RWPE2 (cell line): ENCODE measurements around the gene TAOK1.

ENCODE experiments used
- ATAC-seq: fragments of 200-7000 bp; cut with Tn5 transposase; 3 replicates; pipeline ENCODE4 v1.9.1; 2021; ENCODE audit warnings: low read depth
- DNase-seq: peaks from one replicate; pipeline ENCODE4 v3.0.0-alpha.2; 2020; ENCODE audit warnings: low spot score
- H3K27ac ChIP-seq: fragments of 450-650 bp; 2 replicates; pipeline ENCODE4 v1.5.1; 2017; ENCODE audit warnings: mild to moderate bottlenecking; ENCODE audit not compliant: poor library complexity, severe bottlenecking
- H3K27me3 ChIP-seq: fragments of 250-450 bp; sonication (Bioruptor Pico); 2 replicates; pipeline ENCODE4 v1.5.1; 2021; ENCODE audit warnings: mild to moderate bottlenecking, moderate library complexity; ENCODE audit not compliant: insufficient read depth, poor library complexity, severe bottlenecking
- H3K36me3 ChIP-seq: fragments of 250-450 bp; sonication (Bioruptor Pico); 2 replicates; pipeline ENCODE4 v1.5.1; 2020; ENCODE audit warnings: low read depth, mild to moderate bottlenecking, moderate library complexity
- H3K4me1 ChIP-seq: fragments of 250-450 bp; sonication (Bioruptor Pico); 2 replicates; pipeline ENCODE4 v1.5.1; 2021; ENCODE audit warnings: mild to moderate bottlenecking, moderate library complexity; ENCODE audit not compliant: insufficient read depth, poor library complexity, severe bottlenecking
- H3K4me3 ChIP-seq: fragments of 250-450 bp; sonication (Bioruptor Pico); 2 replicates; pipeline ENCODE4 v1.5.1; 2021; ENCODE audit warnings: mild to moderate bottlenecking, moderate library complexity; ENCODE audit not compliant: severe bottlenecking
- H3K9me3 ChIP-seq: fragments of 250-450 bp; sonication (Bioruptor Pico); 2 replicates; pipeline ENCODE4 v1.5.1; 2021; ENCODE audit warnings: mild to moderate bottlenecking, moderate library complexity; ENCODE audit not compliant: severe bottlenecking
- CTCF ChIP-seq: fragments of 450-650 bp; IDR thresholded peaks from one replicate; pipeline ENCODE4 v1.5.1; 2017; ENCODE audit warnings: mild to moderate bottlenecking, moderate library complexity; ENCODE audit not compliant: poor library complexity, severe bottlenecking

Gene TAOK1

GRCh38 chr17:29561554-29562517 lies 171.7 kb downstream of the TAOK1 start:
- Histone ChIP-seq H3K9me3 (no peaks in the 10 kb centered on the region), H3K4me1 (no peaks in the 10 kb centered on the region), H3K27me3 (no peaks in the 10 kb centered on the region), H3K27ac (no peak overlapping the region), H3K4me3 (no peak overlapping the region), H3K36me3 (no peaks in the 10 kb centered on the region)
- DNase-seq = no peak
- no peak for TF ChIP-seq CTCF
- ATAC-seq = no peak

GRCh38 chr17:29562615-29563014 lies 172.5 kb downstream of the TAOK1 start:
- no peaks in the 10 kb centered on the region for H3K4me1 ChIP-seq
- no peaks in the 10 kb centered on the region for H3K27me3 ChIP-seq
- no peak overlapping the region for H3K27ac ChIP-seq
- ATAC-seq = no peak
- no peaks in the 10 kb centered on the region for H3K36me3 ChIP-seq
- no peak for TF ChIP-seq CTCF
- H3K4me3 ChIP-seq = no peak overlapping the region
- H3K9me3 ChIP-seq = no peaks in the 10 kb centered on the region
- DNase-seq = no peak

DNA sequence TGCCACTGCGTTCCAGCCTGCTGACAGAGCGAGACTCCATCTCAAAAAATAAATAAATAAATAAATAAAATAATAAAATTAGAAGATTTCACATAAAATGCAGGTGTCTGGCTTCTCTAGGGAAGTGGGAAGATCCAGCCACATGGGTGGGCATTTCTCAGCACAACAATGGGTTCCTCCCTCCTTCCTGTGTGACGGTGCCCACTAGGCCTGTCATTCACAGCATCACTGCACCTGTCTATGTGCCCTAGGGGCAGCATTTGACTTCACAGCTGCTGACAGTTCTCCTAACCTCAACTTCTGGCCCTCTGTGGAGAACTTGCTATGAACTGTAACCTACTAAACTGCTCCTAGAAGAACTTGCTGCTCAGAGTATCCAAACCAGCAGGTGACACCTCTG lies 173.7 kb downstream of the TAOK1 start:
- H3K36me3 ChIP-seq = no peaks in the 10 kb centered on the region
- ATAC-seq = no peak

GRCh38 chr17:29565643-29566472 lies 175.7 kb downstream of the TAOK1 start:
- ATAC-seq = no peak
- H3K4me3 ChIP-seq = peak overlapping the region; percentile 53
- peak; percentile 68 for DNase-seq
- peak overlapping the region; percentile 79 for H3K27ac ChIP-seq
- peaks cover 3% of the 10 kb centered on the region for H3K4me1 ChIP-seq
- no peaks in the 10 kb centered on the region for H3K27me3 ChIP-seq
- TF ChIP-seq CTCF = no peak
- no peaks in the 10 kb centered on the region; the same call in 1 of the 2 replicates for H3K36me3 ChIP-seq
- H3K9me3 ChIP-seq = no peaks in the 10 kb centered on the region

More for the DNA sequence above, 173.7 kb downstream of the TAOK1 start:
- no peaks in the 10 kb centered on the region for H3K4me1 ChIP-seq
- no peaks in the 10 kb centered on the region for H3K9me3 ChIP-seq
- H3K4me3 ChIP-seq = no peak overlapping the region
- DNase-seq = no peak
- H3K27me3 ChIP-seq = no peaks in the 10 kb centered on the region
- no peak for TF ChIP-seq CTCF
- no peak overlapping the region for H3K27ac ChIP-seq
